Measurements from ENCODE around the gene CLEC17A.
"Not testable (repeated sequence)": the region's sequence is repeated elsewhere in the genome, so short reads cannot be mapped to it uniquely, and the experiment has no call there.

The CLEC17A gene

DNA sequence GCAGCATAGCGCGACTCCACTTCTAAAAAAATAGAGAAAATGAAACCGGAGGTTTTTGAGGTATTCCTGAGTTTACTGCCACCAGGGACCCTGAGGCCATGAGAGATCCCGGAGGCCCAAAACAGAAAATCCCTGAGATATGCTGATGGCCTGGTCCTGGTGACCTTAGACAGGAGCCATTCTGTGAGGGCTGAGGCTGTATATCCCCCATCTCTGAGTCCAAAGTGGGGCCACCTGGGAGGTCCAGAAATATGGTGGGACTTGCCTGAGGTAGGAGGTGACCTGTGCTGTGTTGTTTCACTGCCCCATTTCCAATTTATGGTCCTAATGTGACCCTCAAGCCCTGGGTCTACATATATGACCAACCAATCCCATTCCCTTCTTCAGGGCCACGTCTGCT is 1.5 kb downstream of the CLEC17A start:
- not testable (repeated sequence) for DNase-seq

DNA sequence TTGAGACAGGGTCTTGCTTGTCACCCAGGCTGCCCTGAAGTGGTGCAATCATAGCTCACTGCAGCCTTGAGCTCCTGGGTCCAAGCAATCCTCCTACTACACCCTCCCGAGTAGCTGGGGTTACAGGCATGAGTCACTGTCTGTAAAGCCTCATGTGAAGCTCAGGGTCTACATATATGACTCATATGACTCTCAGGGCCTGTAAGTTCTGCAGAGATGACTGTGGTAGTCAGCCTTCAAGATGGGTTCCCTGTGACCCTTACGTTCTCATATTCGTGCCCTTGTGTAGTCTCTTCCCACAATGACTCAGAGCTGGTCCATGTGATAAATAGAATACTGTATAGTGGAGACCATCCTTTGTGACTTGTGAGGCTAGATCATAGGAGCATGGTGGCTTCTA is 2.3 kb downstream of the CLEC17A start:
- DNase-seq, result peak; percentile 57

DNA sequence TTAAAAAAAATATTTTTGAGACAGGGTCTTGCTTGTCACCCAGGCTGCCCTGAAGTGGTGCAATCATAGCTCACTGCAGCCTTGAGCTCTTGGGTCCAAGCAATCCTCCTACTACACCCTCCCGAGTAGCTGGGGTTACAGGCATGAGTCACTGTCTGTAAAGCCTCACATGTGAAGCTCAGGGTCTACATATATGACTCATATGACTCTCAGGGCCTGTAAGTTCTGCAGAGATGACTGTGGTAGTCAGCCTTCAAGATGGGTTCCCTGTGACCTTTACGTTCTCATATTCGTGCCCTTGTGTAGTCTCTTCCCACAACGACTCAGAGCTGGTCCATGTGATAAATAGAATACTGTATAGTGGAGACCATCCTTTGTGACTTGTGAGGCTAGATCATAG is 6.5 kb downstream of the CLEC17A start:
- DNase-seq, result not testable (repeated sequence)

DNA sequence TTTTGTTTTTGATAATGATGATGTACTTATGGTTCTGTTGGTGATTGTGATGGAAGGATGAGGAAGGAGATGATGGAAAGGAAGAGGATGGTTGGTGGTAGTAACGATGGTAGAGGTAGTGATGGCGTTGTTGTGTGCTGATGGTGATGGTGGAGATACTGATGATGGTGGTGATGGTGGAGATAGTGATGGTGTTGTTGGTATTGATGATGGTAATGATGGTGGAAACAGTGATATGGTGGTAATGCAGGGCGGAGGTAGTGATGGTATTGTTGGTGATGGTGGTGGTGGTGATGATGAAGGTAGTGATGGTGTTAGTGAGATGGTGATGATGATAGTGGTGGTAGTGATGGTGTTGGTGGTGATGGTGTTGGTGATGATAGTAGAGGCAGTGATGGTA is 12.7 kb downstream of the CLEC17A start:
- DNase-seq, result no peak

DNA sequence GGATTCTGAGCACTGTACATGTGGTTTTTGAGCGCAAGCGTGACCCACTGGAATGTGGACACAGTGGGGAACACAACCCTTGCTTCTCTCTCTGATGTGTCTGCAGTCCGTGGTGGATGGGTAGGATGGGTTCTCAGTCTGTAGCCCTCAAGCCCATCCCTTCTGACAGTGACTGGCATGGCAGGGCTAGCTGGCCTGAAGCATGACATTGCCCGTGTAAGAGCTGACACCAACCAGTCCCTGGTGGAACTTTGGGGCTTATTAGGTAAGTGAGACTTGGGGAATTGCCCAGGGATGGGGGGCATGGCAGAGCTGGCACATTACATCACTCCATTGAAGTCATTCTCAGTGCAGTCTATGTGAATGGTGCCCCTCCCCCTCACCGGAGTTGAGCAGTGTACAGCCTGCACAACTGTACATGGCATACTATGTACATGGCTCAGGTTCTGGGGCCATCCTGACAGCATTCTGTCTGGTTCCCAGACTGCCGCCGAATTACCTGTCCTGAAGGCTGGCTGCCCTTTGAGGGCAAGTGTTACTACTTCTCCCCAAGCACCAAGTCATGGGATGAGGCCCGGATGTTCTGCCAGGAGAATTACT is 16.8 kb downstream of the CLEC17A start:
- DNase-seq, result no peak

DNA sequence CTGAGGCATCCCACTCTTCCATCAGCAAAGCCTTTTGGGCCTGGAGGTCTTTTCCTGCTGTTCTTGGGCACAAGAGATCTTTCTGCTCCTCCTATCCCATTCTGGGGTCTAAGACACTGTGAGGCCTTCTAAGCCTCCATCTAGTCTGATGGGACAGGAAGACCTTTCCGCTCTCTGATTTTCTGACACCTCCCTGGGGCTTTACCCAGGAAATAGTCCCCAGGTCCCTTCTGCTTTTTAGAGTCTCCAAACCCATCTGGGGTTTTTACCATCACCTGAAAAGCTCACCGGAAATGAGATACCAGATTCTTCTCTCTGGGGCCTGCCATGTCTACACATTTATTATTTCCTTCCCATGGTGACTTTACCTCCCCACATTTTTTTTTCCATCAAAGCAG is 21.1 kb downstream of the CLEC17A start:
- no peak for DNase-seq

DNA sequence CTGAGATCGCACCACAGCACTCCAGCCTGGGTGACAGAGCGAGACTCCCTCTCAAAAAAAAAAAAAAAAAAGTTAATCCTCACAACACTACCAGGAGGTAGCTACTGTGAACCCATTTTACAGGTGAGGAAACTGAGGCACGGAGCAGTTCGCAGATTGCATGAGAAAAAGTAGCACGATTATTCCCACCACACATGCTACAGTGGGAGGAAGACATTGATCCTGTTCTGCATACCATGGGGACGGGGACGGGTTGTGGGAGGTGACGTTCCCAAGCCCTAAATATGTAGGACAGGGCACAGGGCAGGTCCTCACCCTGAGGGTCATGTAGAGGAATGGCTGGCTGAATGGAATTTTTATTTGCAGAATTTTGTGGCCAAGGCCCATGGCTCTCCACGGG is 23.7 kb downstream of the CLEC17A start:
- DNase-seq, result no peak

DNA sequence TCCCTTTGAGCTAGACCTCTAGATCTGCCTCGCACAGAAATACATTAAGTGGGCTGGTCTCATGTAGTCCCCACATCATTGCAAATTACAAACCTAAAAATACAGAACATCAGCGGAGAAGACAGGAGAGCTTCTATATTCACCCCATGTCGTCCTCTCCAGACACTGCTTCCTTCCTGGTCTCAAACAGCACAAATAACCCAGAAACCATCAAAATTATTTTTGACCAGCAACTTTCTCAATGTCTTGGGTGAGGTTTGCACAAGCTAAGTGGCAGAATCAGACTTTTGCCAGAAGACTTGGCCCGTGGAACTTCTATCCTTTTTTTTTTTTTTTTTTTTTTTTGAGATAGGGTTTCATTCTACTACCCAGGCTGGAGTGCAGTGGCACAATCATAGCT is 28.2 kb downstream of the CLEC17A start:
- no peak for DNase-seq

DNA sequence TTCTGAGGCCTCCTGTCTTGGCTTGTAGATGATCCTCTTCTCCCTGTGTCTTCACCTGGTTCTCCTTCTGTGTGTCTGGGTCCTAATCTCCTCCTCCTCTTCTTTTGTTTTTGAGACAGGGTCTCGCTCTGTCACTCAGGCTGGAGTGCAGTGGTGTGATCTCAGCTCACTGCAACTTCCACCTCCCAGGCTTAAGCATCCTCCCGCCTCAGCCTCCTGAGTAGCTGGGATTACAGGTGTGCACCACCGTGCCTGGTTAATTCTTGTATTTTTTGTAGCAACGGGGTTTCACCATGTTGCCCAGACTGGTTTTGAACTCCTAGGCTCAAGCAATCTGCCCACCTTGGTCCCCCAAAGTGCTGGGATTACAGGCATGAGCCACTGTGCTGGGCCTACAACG is 29.4 kb downstream of the CLEC17A start:
- DNase-seq, result not testable (repeated sequence)

DNA sequence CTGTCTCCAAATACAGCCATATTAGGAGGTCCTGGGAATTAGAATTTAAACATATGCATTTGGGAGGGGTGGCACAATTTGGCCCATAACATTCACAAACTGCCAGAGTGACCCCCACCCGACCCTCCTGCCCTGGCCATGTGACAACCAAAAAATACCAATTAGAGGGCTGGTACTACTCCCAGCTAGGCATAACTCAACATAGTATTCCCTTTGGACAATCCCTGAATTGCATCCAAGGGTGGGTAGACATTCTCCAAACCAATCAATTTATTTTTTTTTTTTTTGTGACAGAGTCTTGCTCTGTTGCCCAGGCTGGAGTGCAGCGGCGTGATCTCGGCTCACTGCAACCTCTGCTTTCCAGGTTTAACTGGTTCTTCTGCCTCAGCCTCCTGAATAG is 29.8 kb downstream of the CLEC17A start:
- DNase-seq, result no peak

DNA sequence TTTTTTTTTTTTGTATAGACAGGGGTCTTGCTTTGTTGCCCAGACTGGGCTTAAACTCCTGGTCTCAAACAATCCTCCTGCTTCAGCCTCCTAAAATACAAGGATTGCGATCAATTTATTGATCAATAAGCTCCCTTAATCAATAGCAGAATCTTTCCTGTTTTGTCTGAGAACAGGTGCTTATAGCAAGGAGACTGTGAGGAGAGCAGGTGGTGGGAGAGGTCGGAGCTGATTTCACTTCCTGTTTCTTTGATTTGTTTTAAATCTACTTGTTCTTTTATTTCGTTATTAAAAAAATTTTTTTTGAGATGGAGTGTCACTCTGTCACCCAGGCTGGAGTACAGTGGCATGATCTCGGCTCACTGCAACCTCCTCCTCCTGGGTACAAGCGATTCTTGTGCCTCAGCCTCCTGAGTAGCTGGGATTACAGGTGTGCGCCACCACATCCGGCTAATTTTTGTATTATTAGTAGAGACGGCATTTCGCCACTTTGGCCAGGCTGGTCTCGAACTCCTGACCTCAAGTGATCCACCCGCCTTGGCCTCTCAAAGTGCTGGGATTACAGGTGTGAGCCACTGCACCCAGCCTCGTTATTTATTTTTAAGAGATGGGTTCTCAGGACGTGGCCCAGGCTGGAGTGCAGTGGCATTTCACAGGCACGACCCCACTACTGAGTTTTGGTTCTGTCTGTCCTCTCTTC is 30.7 kb downstream of the CLEC17A start:
- not testable (repeated sequence) for DNase-seq

DNA sequence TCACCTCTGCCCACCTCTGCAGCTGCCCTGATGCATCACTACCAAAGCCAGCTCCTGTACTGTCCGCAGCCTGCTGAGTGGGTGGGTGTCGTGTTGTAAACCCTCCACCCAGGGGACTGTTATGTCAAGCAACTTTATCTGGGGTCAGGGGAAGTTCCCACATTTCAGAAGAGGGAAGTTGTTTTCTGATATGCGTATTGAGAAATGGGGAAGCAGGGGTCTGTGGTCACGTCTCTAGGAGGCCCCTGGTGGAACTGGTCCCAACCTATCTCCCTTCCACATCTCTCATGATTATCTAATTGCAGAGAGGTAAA is 31.2 kb downstream of the CLEC17A start:
- no peak for DNase-seq

DNA sequence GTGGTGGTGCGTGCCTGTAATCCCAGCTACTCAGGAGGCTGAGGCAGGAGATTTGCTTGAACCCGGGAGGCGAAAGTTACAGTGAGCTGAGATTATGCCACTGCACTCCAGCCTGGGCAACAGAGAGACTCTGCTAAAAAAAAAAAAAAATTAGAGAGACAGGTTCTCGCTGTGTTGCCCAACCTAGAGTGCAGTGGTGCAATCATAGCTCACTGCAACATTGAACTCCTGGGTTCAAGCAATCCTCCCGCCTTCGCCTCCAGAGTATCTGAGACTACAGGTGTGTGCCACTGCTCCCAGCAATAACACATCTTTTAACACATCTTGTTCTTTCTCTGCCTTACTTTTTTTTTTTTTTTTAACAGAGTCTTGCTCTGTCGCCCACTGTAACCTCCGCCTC is 32.7 kb downstream of the CLEC17A start:
- DNase-seq, result no peak

DNA sequence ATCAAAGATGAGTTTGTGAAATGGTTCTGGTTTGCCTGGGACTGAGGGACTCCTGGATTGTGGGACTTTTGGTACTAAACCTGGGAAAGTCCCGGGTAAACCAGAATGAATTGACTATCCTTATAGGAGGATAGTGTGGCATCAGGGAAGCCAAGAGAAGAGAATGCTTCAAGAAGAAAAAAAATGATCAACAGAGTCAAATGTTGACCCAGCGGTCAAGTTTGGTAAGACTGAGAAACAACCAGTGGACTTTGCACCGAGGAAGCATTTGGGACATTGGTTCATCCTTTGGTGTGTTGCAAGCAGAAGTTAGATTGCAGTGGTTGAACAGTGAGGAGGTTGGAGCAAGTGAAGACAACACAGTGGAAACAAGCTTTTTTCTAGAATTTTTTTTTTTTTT is 33.5 kb downstream of the CLEC17A start:
- no peak for DNase-seq

DNA sequence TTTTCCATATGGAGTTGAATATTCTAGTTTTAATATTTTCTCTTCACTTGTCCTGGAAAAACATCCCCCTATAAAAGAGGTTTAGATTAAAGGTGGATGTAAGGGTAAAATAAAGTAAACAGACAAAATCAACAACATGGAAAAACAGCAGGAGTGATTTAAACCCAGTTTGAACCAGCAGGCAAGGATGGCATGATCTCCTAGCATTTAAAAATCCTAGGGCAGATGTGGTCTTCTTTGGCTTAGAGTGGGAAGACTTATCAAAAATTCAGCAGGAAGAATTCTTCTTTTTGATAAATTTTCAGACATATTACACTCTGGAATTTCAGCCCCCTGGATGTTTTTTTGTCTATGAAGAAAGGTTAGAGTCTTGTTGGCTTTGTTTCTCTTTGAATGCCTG is 36.5 kb downstream of the CLEC17A start:
- no peak for DNase-seq

DNA sequence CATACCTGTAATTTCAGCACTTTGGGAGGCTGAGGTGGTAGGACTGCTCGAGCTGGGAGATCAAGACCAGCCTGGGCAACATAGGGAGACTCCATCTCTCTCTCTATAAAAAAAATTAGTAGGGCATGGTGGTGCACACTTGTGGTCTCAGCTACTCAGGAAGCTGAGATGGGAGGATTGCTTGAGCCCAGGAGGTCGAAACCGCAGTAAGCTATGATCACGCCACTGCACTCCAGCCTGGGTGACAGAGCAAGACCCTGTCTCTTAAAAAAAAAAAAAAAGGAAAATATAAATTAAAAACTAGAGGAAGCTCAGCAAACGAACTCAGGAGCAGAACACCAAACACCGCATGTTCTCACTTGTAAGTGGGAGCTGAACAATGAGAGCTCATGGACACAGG is 41.6 kb downstream of the CLEC17A start:
- DNase-seq, result not testable (repeated sequence)

DNA sequence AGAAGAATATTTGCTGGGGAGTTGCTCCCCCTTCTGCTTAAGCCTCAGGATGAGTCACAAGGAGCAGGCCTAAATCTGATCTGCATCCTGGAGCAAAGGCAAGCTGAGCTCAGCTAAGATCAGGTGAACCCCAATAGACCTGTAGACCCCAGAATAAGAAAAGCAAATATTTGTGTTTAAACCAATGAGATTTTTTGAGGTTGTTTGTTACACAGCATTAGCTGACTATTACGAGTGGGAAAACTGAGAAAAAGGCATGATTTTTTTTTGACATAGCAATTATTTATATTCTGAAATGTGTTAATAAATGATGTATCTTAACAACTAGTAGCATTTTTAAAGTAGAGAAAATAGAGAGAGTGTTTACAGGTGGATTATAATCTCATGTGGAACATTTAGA is 46.7 kb downstream of the CLEC17A start:
- DNase-seq, result no peak

DNA sequence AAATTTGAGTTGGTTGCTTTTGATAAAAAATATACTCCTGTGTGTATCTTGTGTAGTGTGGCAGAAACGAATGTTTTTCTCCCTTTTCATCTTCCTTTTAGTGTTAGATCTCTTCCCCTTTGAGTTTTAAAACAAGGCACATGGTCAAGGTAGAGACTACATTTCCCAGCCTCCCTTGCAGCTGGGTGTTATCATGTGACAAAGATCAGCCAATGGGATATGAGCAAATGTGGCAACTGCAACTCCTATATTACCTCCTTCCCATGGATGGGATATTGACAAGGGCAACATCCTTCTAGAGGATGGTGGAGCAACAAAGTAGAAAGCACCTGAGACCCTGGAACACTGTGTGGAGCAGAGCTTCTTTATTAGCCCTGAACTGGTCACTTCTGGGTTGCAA is 49.4 kb downstream of the CLEC17A start:
- DNase-seq, result no peak

DNA sequence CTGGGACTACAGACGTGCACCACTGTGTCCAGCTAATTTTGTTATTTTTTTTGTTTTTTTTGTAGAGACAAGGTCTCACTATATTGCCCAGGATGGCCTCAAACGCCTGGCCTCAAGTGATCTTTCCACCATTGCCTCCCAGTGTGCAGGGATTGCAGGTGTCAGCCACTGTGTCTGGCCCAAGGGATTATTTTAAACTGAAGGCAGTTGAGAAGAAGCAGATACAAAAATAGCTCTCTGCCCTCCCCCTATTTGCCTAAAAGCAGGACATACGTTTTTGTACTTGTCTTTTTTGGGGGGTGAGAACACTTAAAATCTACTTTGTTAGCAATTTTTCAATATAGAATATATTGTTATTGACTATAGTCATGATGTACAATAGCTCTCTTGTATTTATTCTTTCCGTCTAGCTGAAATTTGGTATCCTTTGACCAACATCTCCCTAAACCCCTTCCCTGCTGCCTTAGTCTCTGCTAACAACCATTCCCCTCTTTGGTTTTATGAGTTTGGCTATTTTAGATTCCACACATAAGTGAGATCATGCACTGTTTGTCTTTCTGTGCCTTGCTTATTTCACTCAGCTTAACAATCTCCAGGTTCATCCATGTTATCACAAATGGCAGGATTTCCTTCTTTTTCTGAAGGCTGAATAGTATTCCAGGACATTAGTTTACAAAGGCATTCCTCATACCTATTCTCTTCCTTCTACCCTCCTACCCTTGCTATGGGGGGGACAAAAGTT is 56.8 kb downstream of the CLEC17A start:
- DNase-seq, result no peak

DNA sequence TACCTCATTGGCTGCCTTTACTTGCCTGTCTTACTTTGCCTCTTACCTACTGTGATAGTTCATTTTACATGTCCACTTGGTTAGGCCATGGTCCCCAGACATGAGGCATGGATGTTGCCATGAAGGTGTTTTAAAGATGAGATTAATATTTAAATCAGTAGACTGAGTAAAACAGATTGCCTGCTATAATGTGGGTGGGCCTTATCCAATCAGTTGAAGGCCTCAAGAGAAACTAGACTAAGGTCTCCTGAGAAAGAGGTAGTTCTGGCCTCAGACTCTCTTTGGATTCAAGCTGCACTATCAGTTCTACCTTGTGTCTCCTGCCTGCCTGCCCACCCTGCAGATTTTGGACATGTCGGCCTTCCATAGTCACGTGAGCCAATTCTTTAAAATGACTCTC is 65.6 kb downstream of the CLEC17A start:
- DNase-seq, result no peak

DNA sequence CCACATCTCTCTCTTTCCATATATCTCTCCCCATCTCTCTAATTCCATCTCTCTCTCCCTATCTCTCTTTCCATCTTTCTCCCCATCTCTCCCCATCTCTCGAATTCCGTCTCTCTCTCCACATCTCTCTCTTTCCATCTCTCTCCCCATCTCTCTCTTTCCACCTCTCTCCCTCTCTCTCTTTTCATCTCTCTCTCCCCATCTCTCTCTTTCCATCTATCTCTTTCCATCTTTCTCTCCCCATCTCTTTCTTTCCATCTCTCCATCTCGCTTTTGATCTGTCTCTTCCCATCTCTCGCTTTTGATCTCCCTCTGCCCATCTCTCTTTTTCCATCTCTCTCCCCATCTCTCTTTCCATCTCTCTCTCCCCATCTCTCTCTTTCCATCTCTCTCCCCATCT is 66.1 kb downstream of the CLEC17A start:
- DNase-seq, result no peak

DNA sequence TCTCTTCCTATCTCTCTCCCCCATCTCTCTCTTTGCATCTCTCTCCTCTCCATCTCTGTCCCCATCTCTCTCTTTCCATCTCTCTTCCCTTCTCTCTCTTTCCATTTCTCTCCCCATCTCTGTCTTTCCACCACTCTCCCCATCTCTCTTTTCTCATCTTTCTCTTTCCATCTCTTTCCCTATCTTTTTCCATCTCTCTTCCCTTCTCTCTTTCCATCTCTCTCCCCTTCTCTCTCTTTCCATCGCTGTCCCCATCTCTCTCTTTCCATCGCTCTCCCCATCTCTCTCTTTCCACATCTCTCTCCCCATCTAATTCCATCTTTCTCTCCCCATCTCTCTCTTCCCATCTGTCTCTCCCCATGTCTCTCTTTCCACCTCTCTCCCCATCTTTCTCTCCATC is 67.3 kb downstream of the CLEC17A start:
- no peak for DNase-seq

DNA sequence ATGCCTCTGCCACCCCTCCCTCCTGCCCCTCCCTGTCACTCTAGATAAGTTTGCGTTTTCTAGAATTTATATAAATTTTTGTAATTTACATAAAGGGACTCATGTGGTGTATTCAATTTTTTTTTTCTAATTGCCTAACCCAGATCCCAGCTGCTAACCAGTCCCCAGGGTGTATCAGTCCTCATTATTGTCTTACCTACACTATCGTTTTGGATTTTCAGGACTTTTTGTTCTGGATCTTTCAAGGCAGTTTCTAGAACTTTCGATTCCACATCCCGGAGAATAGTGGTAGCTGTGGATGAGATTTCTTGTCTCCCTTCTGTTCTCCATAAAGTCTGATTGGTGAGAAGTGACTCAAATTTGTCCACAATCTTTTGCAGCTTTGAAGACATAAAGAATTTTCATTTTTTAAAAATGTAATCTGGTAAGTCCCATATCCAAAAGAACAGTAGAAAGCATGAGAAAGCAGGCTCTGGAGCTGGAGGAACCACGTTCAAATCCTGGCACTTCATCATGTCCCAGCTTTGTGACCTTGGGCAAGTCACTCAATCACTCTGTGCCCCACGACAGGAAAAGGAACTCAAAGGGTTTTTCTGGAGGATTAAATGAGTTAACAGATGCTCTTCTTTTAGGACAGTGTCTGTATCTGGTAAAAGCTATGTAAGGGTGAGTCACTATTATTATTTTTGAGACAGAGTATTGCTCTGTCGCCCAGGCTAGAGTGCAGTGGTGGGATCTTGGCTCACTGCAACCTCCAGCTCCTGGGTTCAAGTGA is 72.1 kb downstream of the CLEC17A start:
- DNase-seq, result no peak

DNA sequence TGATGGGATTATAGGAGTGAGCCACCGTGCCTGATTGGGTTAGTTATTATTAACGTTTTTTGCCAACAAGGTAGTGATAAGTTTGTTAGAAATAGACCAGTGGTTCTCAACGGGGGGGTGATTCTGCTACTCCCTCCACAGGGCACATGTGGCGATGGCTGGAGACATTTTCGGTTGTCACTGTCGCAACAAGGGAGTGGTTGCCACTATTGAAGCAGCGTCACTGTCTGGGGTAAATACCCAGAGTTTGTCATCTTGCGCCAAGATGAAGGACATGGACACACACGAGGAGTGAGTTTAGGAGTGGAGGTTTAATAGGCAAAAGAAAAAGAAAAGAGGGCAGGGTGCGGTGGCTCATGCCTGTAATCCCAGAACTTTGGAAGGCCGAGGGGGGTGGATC is 72.8 kb downstream of the CLEC17A start:
- DNase-seq, result no peak

Data from stimulated activated naive CD4-positive, alpha-beta T cell treated with Interleukin-2 at 50 U/mL for 16 hours (primary cell).